HepG2 (cell line): ENCODE data around the gene NRDE2. TPM values are rescaled to one million over a fixed set of nuclear protein-coding genes. Genes with fewer than 3 reads are reported as not detected.

Experiments used
- ATAC-seq: fragments of 200-7000 bp; cut with Tn5 transposase; 3 replicates; pipeline ENCODE4 v1.9.1; 2020; ENCODE audit warnings: mild to moderate bottlenecking, moderate library complexity
- BruUV-seq: library from RNA; stranded (reverse); fragments of 400-500 nt; replicated peaks from 2 replicates; lab custom pipeline; 2021; lab: Mats Ljungman, UMichigan
- CTCF ChIA-PET: fragments of 300-600 bp; formaldehyde crosslinking; extraction: SDS; loops from one replicate; lab custom pipeline; 2021; ENCODE audit warnings: low total read pairs, inconsistent platforms, low intra/inter-chr PET ratio; lab: Yijun Ruan, JAX
- POLR2A ChIA-PET: fragments of 350-600 bp; sonication (Branson Sonifier 250); formaldehyde crosslinking; loops from one replicate; lab custom pipeline; 2020; ENCODE audit warnings: antibody characterized with exemption, inconsistent platforms; lab: Yijun Ruan, JAX
- DNase-seq: peaks from one replicate; pipeline ENCODE4 v3.0.0-alpha.2; 2015; ENCODE audit warnings: low spot score
- FAIRE-seq: peaks from 3 replicates; lab custom pipeline; 2011; peaks lifted over from hg19 to GRCh38; lab: Jason Lieb, UNC
- H2AFZ ChIP-seq: one replicate; pipeline ENCODE4 v1.6.1; 2011; ENCODE audit warnings: low read length, inconsistent platforms
- H3K27ac ChIP-seq: fragments of 300-600 bp; 3 replicates; pipeline ENCODE4 v1.8.0; 2011; ENCODE audit warnings: mixed run types, mild to moderate bottlenecking, mixed read lengths, low read length, inconsistent platforms; ENCODE audit not compliant: insufficient read depth; ENCODE audit errors: extremely low read length
- H3K27me3 ChIP-seq, 2 experiments: fragments of 200-600 bp in 1 of 2; 2 replicates in 1 of 2; 3 replicates in 1 of 2; pipeline versions ENCODE4 v1.6.0 to v1.8.0; 2011; ENCODE audit warnings: low read length in 2 of 2, mild to moderate bottlenecking in 2 of 2, moderate library complexity in 2 of 2, inconsistent platforms in 1 of 2; ENCODE audit not compliant: insufficient read depth in 2 of 2, control insufficient read depth in 1 of 2
- H3K36me3 ChIP-seq, 2 experiments: fragments of 200-600 bp in 1 of 2; replicated peaks in 1 of 2; 2 replicates in 1 of 2; 3 replicates in 1 of 2; pipeline versions ENCODE4 v1.5.1 to v1.8.0; 2011; ENCODE audit warnings: low read length in 2 of 2, inconsistent platforms in 1 of 2; ENCODE audit not compliant: insufficient read depth in 2 of 2, control insufficient read depth in 1 of 2
- H3K4me1 ChIP-seq: 2 replicates; pipeline ENCODE4 v1.5.1; 2012; ENCODE audit warnings: low read length, inconsistent platforms; ENCODE audit not compliant: insufficient read depth
- H3K4me2 ChIP-seq: 2 replicates; pipeline ENCODE4 v1.6.0; 2011; ENCODE audit warnings: low read depth, low read length, inconsistent platforms
- H3K4me3 ChIP-seq, 3 experiments: fragments of 200-600 bp in 1 of 3; sonication (generic), shearing (Covaris generic) in 1 of 3; replicated peaks in 1 of 3; 2 replicates each; pipeline ENCODE4 v1.5.1; 2011 to 2016; ENCODE audit warnings: low read length in 3 of 3, inconsistent platforms in 2 of 3, low read depth in 2 of 3, mild to moderate bottlenecking in 2 of 3, control low read depth in 1 of 3, mixed read lengths in 1 of 3; ENCODE audit not compliant: insufficient read depth in 1 of 3
- H3K79me2 ChIP-seq: one replicate; pipeline ENCODE4 v1.6.1; 2011; ENCODE audit warnings: low read length, inconsistent platforms; ENCODE audit not compliant: insufficient read depth
- H3K9ac ChIP-seq: 2 replicates; pipeline ENCODE4 v1.6.0; 2011; ENCODE audit warnings: mild to moderate bottlenecking, low read depth, low read length, inconsistent platforms; ENCODE audit not compliant: insufficient read depth
- H3K9me3 ChIP-seq: 2 replicates; pipeline ENCODE4 v1.5.1; 2012; ENCODE audit warnings: mild to moderate bottlenecking, low read length
- H4K20me1 ChIP-seq: 2 replicates; pipeline ENCODE4 v1.6.0; 2011; ENCODE audit warnings: inconsistent platforms, mild to moderate bottlenecking, low read length, moderate library complexity; ENCODE audit not compliant: insufficient read depth
- ERF ChIP-seq: IDR thresholded peaks from 2 replicates; pipeline ENCODE4 v1.6.1; 2018; ENCODE audit warnings: missing biosample characterization, missing genetic modification reagents
- HCFC1 ChIP-seq: fragments of 150-350 bp; IDR thresholded peaks from 2 replicates; pipeline ENCODE4 v1.6.1; 2014; ENCODE audit warnings: low read depth, low read length
- JUNB ChIP-seq: sonication (generic); formaldehyde crosslinking; IDR thresholded peaks from 2 replicates; pipeline ENCODE4 v1.8.0; 2022; ENCODE audit warnings: missing genetic modification reagents, mild to moderate bottlenecking, borderline replicate concordance
- KDM4B ChIP-seq: sonication (generic); formaldehyde crosslinking; IDR thresholded peaks from 2 replicates; pipeline ENCODE4 v1.4.0; 2020; ENCODE audit warnings: missing genetic modification reagents
- NFKBIZ ChIP-seq: IDR thresholded peaks from 2 replicates; pipeline ENCODE4 v1.6.1; 2018; ENCODE audit warnings: missing genetic modification reagents, missing compliant biosample characterization
- PPARG ChIP-seq: conservative IDR thresholded peaks from 2 replicates; pipeline ENCODE4 v1.6.1; 2016; ENCODE audit warnings: missing biosample characterization, missing genetic modification reagents
- PRDM10 ChIP-seq: sonication (generic); formaldehyde crosslinking; IDR thresholded peaks from 2 replicates; pipeline ENCODE4 v1.4.0; 2020; ENCODE audit warnings: low read depth, missing genetic modification reagents
- SRSF9 ChIP-seq: fragments of 200-400 bp; formaldehyde crosslinking; IDR thresholded peaks from 2 replicates; pipeline ENCODE4 v1.6.1; 2018; ENCODE audit warnings: borderline replicate concordance, mild to moderate bottlenecking, low read depth, low read length; ENCODE audit not compliant: insufficient read depth, poor library complexity, severe bottlenecking
- TAF15 ChIP-seq: fragments of 200-400 bp; formaldehyde crosslinking; IDR thresholded peaks from one replicate; pipeline ENCODE4 v1.6.1; 2018; ENCODE audit warnings: mild to moderate bottlenecking, low read depth, low read length; ENCODE audit not compliant: poor library complexity, severe bottlenecking
- U2AF1 ChIP-seq: fragments of 200-400 bp; formaldehyde crosslinking; optimal IDR thresholded peaks from 2 replicates; pipeline ENCODE3; 2017; ENCODE audit warnings: mild to moderate bottlenecking, low read depth, low read length
- ZBTB7A ChIP-seq: sonication (generic); formaldehyde crosslinking; IDR thresholded peaks from 2 replicates; pipeline ENCODE4 v1.8.0; 2022; ENCODE audit warnings: mild to moderate bottlenecking, missing genetic modification reagents
- ZEB1 ChIP-seq: IDR thresholded peaks from 2 replicates; pipeline ENCODE4 v1.6.1; 2012; ENCODE audit warnings: mild to moderate bottlenecking, low read depth, inconsistent platforms; ENCODE audit not compliant: insufficient replicate concordance
- ZNF33B ChIP-seq: sonication (generic); formaldehyde crosslinking; IDR thresholded peaks from 2 replicates; pipeline ENCODE4 v1.5.1; 2020; ENCODE audit warnings: mild to moderate bottlenecking, missing genetic modification reagents
- WGBS: methylation state at CpG from one replicate; pipeline ENCODE4 v1.1.6; 2017; ENCODE audit warnings: low lambda C conversion rate; 5-methylcytosine and 5-hydroxymethylcytosine counted together
- in situ Hi-C: cut with HindIII; loops from 2 replicates; pipeline ENCODE4 v1.10.0; 2017; ENCODE audit warnings: low pct_unique_long_range_greater_than_20kb; ENCODE audit not compliant: extremely low pct_ligation_motif_present
- intact Hi-C: fragments of 100-400 bp; cut with micrococcal nuclease; formaldehyde crosslinking; loops from one replicate; pipeline ENCODE4 v1.10.0; 2022; ENCODE audit not compliant: unreplicated experiment
- polyA plus RNA-seq, 8 experiments: library from polyadenylated mRNA; depleted of rRNA in 3 of 8; stranded (reverse) in 7 of 8; unstranded in 1 of 8; fragments of >200 nt; fragmentation: Illumina TruSeq in 4 of 8; extraction: Trizol in 4 of 8; gene quantifications; 2 replicates each; pipeline versions ENCODE4 v1.2.1 to v1.2.3, GENCODE V29; 2011 to 2016; ENCODE audit warnings: low read depth in 4 of 8, missing spikeins in 1 of 8, mixed read lengths in 1 of 8; ENCODE audit not compliant: insufficient read depth in 1 of 8
- total RNA-seq, 5 experiments: library from RNA; depleted of rRNA; stranded (reverse); fragments of >200 nt; fragmentation: Illumina TruSeq; extraction: Trizol; gene quantifications; 2 replicates each; pipeline ENCODE4 v1.2.3, GENCODE V29; 2016; ENCODE audit warnings: low read depth in 1 of 5
- TF ChIP-seq, protein P1 (sequence below): IDR thresholded peaks from 2 replicates; pipeline ENCODE4 v1.6.1; 2016; ENCODE audit warnings: missing compliant biosample characterization, missing genetic modification reagents, borderline replicate concordance
- TF ChIP-seq, protein P2 (sequence below): sonication (generic); formaldehyde crosslinking; IDR thresholded peaks from 2 replicates; pipeline ENCODE4 v1.4.0; 2020; ENCODE audit warnings: mild to moderate bottlenecking, missing genetic modification reagents

NRDE2 gene
- total and polyA plus RNA-seq, 2 of the 13 experiments (the other 11 are each of a cell fraction or from before 2014, with no cell fraction given) = 5.6 to 12.5 TPM

- Histone ChIP-seq H3K4me2 (no peak overlapping the region), H3K4me1 (no peaks in the 10 kb centered on the region), H3K27me3 (no peaks in the 10 kb centered on the region), H3K79me2 (no peaks in the 10 kb centered on the region), H3K9ac (no peak overlapping the region), H3K9me3 (no peaks in the 10 kb centered on the region), H3K4me3 (no peak overlapping the region), H3K36me3 (peaks cover 6 to 36% of the 10 kb centered on the region in 2 experiments; a peak in 4 of 5 replicates), H3K27ac (no peak overlapping the region), H4K20me1 (no peaks in the 10 kb centered on the region), H2AFZ (no peak overlapping the region)
- ATAC-seq (peak; percentile 11; the same call in 2 of the 3 replicates), FAIRE-seq (no peak), DNase-seq (no peak)
- no TSS peak for BruUV-seq
- WGBS = 96% methylated on average over 8 of the region's 24 CpGs
- in situ Hi-C loops = no loop called here
- TF ChIP-seq PPARG (CRISPR knock-in tag) = no peak
- TF ChIP-seq, protein P1, sequence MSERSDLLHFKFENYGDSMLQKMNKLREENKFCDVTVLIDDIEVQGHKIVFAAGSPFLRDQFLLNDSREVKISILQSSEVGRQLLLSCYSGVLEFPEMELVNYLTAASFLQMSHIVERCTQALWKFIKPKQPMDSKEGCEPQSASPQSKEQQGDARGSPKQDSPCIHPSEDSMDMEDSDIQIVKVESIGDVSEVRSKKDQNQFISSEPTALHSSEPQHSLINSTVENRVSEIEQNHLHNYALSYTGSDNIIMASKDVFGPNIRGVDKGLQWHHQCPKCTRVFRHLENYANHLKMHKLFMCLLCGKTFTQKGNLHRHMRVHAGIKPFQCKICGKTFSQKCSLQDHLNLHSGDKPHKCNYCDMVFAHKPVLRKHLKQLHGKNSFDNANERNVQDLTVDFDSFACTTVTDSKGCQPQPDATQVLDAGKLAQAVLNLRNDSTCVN (CRISPR knock-in tag) = no peak
- no peak for TF ChIP-seq ERF
- no peak for TF ChIP-seq SRSF9
- TF ChIP-seq TAF15 = no peak
- TF ChIP-seq ZEB1 = no peak
- TF ChIP-seq ZNF33B (CRISPR knock-in tag) = no peak
- no peak for TF ChIP-seq U2AF1
- TF ChIP-seq JUNB (CRISPR knock-in tag) = no peak
- TF ChIP-seq PRDM10 (CRISPR knock-in tag) = no peak
- TF ChIP-seq NFKBIZ = no peak
- no peak for TF ChIP-seq KDM4B (CRISPR knock-in tag)
- no peak for TF ChIP-seq HCFC1
- TF ChIP-seq, protein P2, sequence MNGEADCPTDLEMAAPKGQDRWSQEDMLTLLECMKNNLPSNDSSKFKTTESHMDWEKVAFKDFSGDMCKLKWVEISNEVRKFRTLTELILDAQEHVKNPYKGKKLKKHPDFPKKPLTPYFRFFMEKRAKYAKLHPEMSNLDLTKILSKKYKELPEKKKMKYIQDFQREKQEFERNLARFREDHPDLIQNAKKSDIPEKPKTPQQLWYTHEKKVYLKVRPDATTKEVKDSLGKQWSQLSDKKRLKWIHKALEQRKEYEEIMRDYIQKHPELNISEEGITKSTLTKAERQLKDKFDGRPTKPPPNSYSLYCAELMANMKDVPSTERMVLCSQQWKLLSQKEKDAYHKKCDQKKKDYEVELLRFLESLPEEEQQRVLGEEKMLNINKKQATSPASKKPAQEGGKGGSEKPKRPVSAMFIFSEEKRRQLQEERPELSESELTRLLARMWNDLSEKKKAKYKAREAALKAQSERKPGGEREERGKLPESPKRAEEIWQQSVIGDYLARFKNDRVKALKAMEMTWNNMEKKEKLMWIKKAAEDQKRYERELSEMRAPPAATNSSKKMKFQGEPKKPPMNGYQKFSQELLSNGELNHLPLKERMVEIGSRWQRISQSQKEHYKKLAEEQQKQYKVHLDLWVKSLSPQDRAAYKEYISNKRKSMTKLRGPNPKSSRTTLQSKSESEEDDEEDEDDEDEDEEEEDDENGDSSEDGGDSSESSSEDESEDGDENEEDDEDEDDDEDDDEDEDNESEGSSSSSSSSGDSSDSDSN (CRISPR knock-in tag) = no peak
- TF ChIP-seq ZBTB7A (CRISPR knock-in tag) = no peak
- CTCF ChIA-PET = no interaction called here
- intact Hi-C loops = no loop called here
- POLR2A ChIA-PET = no interaction called here
Observed at GRCh38 chr14:90277581-90278198, 54.1 kb downstream of the NRDE2 start.
